Liver (tissue), 9 donors: ENCODE results near the gene SUPT20HL1. TPM values are rescaled to one million over a fixed set of nuclear protein-coding genes. Genes with fewer than 3 reads are reported as not detected.

ENCODE experiments used
- DNase-seq: peaks from one replicate; pipeline ENCODE4 v3.0.0-alpha.2; 2017; ENCODE audit warnings: low spot score
- H3K27ac ChIP-seq, 2 donors: one replicate each; pipeline ENCODE4 v1.7.0; 2013; ENCODE audit warnings: inconsistent platforms in 2 of 2, low read length in 2 of 2, control low read depth in 1 of 2, low read depth in 1 of 2, mild to moderate bottlenecking in 1 of 2
- H3K27me3 ChIP-seq, 4 donors: one replicate each; pipeline versions ENCODE4 v1.6.1 to v1.7.0; 2013; ENCODE audit warnings: low read length in 3 of 4, inconsistent platforms in 1 of 4, mild to moderate bottlenecking in 1 of 4, moderate library complexity in 1 of 4; ENCODE audit not compliant: control insufficient read depth in 4 of 4, insufficient read depth in 4 of 4
- H3K36me3 ChIP-seq, 4 donors: one replicate each; pipeline versions ENCODE4 v1.6.1 to v1.7.0; 2013; ENCODE audit warnings: low read length in 3 of 4, mild to moderate bottlenecking in 3 of 4, low read depth in 1 of 4, moderate library complexity in 1 of 4; ENCODE audit not compliant: control insufficient read depth in 4 of 4, insufficient read depth in 3 of 4
- H3K4me1 ChIP-seq, 4 donors: one replicate each; pipeline versions ENCODE4 v1.6.1 to v1.7.0; 2013; ENCODE audit warnings: low read length in 3 of 4, mild to moderate bottlenecking in 3 of 4, moderate library complexity in 1 of 4; ENCODE audit not compliant: control insufficient read depth in 4 of 4, insufficient read depth in 4 of 4
- H3K4me3 ChIP-seq, 3 donors: one replicate each; pipeline versions ENCODE4 v1.6.1 to v1.7.0; 2013; ENCODE audit warnings: low read length in 3 of 3, control low read depth in 1 of 3, low read depth in 1 of 3, mild to moderate bottlenecking in 1 of 3
- H3K9ac ChIP-seq, 2 donors: one replicate each; pipeline ENCODE4 v1.7.0; 2013; ENCODE audit warnings: low read length in 2 of 2, mild to moderate bottlenecking in 2 of 2, moderate library complexity in 2 of 2, control low read depth in 1 of 2, low read depth in 1 of 2
- H3K9me3 ChIP-seq, 4 donors: one replicate each; pipeline versions ENCODE4 v1.6.1 to v1.7.0; 2013; ENCODE audit warnings: low read length in 3 of 4; ENCODE audit not compliant: control insufficient read depth in 4 of 4
- EGR1 ChIP-seq, 2 donors: IDR thresholded peaks; 2 replicates each; pipeline ENCODE4 v1.6.1; 2016 to 2018; ENCODE audit warnings: antibody characterized with exemption in 2 of 2, low read depth in 2 of 2
- FOXA2 ChIP-seq: IDR thresholded peaks from 2 replicates; pipeline ENCODE4 v1.6.1; 2016; ENCODE audit warnings: antibody characterized with exemption
- GABPA ChIP-seq, 2 donors: IDR thresholded peaks in 1 of 2; conservative IDR thresholded peaks in 1 of 2; 2 replicates each; pipeline ENCODE4 v1.6.1; 2016; ENCODE audit warnings: antibody characterized with exemption in 2 of 2, mild to moderate bottlenecking in 1 of 2, moderate library complexity in 1 of 2
- HNF4A ChIP-seq, 2 donors: conservative IDR thresholded peaks; 2 replicates each; pipeline ENCODE4 v1.6.1; 2016; ENCODE audit warnings: antibody characterized with exemption in 2 of 2, mild to moderate bottlenecking in 2 of 2
- HNF4G ChIP-seq: IDR thresholded peaks from 2 replicates; pipeline ENCODE4 v1.6.1; 2016; ENCODE audit warnings: antibody characterized with exemption
- JUND ChIP-seq, 2 donors: IDR thresholded peaks; 2 replicates each; pipeline ENCODE4 v1.6.1; 2016; ENCODE audit warnings: antibody characterized with exemption in 2 of 2
- NR2F2 ChIP-seq: IDR thresholded peaks from 2 replicates; pipeline ENCODE4 v1.6.1; 2016; ENCODE audit warnings: antibody characterized with exemption
- RAD21 ChIP-seq, 2 donors: IDR thresholded peaks; 2 replicates each; pipeline ENCODE4 v1.6.1; 2016; ENCODE audit warnings: antibody characterized with exemption in 2 of 2, mild to moderate bottlenecking in 2 of 2
- RXRA ChIP-seq, 2 donors: IDR thresholded peaks; 2 replicates each; pipeline ENCODE4 v1.6.1; 2017 to 2018; ENCODE audit warnings: antibody characterized with exemption in 2 of 2, mild to moderate bottlenecking in 1 of 2
- SP1 ChIP-seq: IDR thresholded peaks from 2 replicates; pipeline ENCODE4 v1.6.1; 2018; ENCODE audit warnings: antibody characterized with exemption, mild to moderate bottlenecking
- TAF1 ChIP-seq: conservative IDR thresholded peaks from 2 replicates; pipeline ENCODE4 v1.6.1; 2016; ENCODE audit warnings: antibody characterized with exemption, mild to moderate bottlenecking
- YY1 ChIP-seq: IDR thresholded peaks from 2 replicates; pipeline ENCODE4 v1.6.1; 2016; ENCODE audit warnings: antibody characterized with exemption, mild to moderate bottlenecking
- ZBTB33 ChIP-seq: IDR thresholded peaks from 2 replicates; pipeline ENCODE4 v1.6.1; 2016; ENCODE audit warnings: antibody characterized with exemption
- WGBS: extraction: QIAGEN DNeasy Blood & Tissue Kit; methylation state at CpG from one replicate; pipeline ENCODE4 v1.1.7; 2013; 5-methylcytosine and 5-hydroxymethylcytosine counted together
- polyA plus RNA-seq, 2 donors: library from polyadenylated mRNA; stranded (reverse) in 1 of 2; unstranded in 1 of 2; fragments of 200-250 nt in 1 of 2; fragments of >200 nt in 1 of 2; fragmentation: Nextera tagmentation in 1 of 2; extraction: Ambion mirVana in 1 of 2; gene quantifications; one replicate each; pipeline versions ENCODE4 v1.2.1 to v1.2.3, GENCODE V29; 2013 to 2015
- total RNA-seq, 2 donors: library from RNA; depleted of rRNA; stranded (reverse); fragments of >200 nt; gene quantifications; one replicate each; pipeline ENCODE4 v1.2.3, GENCODE V29; 2014
- TF ChIP-seq, protein P1 (sequence below): IDR thresholded peaks from 2 replicates; pipeline ENCODE4 v1.6.1; 2016; ENCODE audit warnings: antibody characterized with exemption
- TF ChIP-seq, protein P2 (sequence below): IDR thresholded peaks from 2 replicates; pipeline ENCODE4 v1.6.1; 2016; ENCODE audit warnings: antibody characterized with exemption
- TF ChIP-seq, protein P3 (sequence below): fragments of 150-350 bp; IDR thresholded peaks from 2 replicates; pipeline ENCODE4 v1.5.1; 2017; ENCODE audit warnings: improper control_type of control experiment, low read depth, low read length; ENCODE audit not compliant: missing input control
- TF ChIP-seq, protein P4 (sequence below): IDR thresholded peaks from 2 replicates; pipeline ENCODE4 v1.6.1; 2016; ENCODE audit warnings: antibody characterized with exemption, mild to moderate bottlenecking
- donor health status: healthy.
- donor health status: healthy.
- donor health status: healthy.
- donor health status: healthy.
- donor health status: healthy.

SUPT20HL1 gene
- total and polyA plus RNA-seq, 4 donors: not detected

DNA sequence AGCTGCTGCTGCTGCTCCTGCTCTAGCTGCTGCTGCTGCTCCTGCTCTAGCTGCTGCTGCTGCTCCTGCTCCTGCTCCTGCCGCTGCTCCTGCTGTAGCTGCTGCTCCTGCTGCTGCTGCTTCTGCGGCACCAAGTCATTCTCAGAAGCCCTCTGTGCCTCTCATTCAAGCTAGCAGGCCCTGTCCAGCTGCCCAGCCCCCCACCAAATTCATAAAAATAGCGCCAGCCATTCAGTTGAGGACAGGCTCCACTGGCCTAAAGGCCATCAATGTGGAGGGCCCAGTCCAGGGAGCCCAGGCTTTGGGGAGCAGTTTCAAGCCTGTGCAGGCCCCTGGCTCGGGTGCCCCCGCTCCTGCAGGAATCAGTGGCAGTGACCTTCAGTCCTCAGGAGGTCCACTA lies 3.9 kb downstream of the SUPT20HL1 start:
- H3K27ac ChIP-seq: no peak overlapping the region
- no peaks in the 10 kb centered on the region for H3K36me3 ChIP-seq
- no peaks in the 10 kb centered on the region for H3K27me3 ChIP-seq
- DNase-seq: no peak
- no peak overlapping the region for H3K9ac ChIP-seq
- no peak overlapping the region for H3K4me3 ChIP-seq
- H3K9me3 ChIP-seq: no peaks in the 10 kb centered on the region
- TF ChIP-seq, protein P1, sequence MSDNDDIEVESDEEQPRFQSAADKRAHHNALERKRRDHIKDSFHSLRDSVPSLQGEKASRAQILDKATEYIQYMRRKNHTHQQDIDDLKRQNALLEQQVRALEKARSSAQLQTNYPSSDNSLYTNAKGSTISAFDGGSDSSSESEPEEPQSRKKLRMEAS: no peak
- TF ChIP-seq NR2F2 (no peak), HNF4G (no peak), YY1 (no peak), TAF1 (no peak), GABPA (IDR thresholded peaks at IDR 0.05 in 1 of 2, conservative IDR thresholded peaks at IDR 0.05 in 1 of 2) (no peak), EGR1 (IDR thresholded peaks at IDR 0.05; ENCODE audit: low read depth in 2 of 2) (no peak), FOXA2 (no peak), ZBTB33 (no peak), RXRA (IDR thresholded peaks at IDR 0.05) (no peak), JUND (IDR thresholded peaks at IDR 0.05) (no peak), HNF4A (conservative IDR thresholded peaks at IDR 0.05) (no peak), RAD21 (IDR thresholded peaks at IDR 0.05) (no peak), SP1 (no peak)
- TF ChIP-seq, protein P2, sequence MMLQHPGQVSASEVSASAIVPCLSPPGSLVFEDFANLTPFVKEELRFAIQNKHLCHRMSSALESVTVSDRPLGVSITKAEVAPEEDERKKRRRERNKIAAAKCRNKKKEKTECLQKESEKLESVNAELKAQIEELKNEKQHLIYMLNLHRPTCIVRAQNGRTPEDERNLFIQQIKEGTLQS: no peak
- TF ChIP-seq, protein P3, sequence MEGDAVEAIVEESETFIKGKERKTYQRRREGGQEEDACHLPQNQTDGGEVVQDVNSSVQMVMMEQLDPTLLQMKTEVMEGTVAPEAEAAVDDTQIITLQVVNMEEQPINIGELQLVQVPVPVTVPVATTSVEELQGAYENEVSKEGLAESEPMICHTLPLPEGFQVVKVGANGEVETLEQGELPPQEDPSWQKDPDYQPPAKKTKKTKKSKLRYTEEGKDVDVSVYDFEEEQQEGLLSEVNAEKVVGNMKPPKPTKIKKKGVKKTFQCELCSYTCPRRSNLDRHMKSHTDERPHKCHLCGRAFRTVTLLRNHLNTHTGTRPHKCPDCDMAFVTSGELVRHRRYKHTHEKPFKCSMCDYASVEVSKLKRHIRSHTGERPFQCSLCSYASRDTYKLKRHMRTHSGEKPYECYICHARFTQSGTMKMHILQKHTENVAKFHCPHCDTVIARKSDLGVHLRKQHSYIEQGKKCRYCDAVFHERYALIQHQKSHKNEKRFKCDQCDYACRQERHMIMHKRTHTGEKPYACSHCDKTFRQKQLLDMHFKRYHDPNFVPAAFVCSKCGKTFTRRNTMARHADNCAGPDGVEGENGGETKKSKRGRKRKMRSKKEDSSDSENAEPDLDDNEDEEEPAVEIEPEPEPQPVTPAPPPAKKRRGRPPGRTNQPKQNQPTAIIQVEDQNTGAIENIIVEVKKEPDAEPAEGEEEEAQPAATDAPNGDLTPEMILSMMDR: no peak
- TF ChIP-seq, protein P4, sequence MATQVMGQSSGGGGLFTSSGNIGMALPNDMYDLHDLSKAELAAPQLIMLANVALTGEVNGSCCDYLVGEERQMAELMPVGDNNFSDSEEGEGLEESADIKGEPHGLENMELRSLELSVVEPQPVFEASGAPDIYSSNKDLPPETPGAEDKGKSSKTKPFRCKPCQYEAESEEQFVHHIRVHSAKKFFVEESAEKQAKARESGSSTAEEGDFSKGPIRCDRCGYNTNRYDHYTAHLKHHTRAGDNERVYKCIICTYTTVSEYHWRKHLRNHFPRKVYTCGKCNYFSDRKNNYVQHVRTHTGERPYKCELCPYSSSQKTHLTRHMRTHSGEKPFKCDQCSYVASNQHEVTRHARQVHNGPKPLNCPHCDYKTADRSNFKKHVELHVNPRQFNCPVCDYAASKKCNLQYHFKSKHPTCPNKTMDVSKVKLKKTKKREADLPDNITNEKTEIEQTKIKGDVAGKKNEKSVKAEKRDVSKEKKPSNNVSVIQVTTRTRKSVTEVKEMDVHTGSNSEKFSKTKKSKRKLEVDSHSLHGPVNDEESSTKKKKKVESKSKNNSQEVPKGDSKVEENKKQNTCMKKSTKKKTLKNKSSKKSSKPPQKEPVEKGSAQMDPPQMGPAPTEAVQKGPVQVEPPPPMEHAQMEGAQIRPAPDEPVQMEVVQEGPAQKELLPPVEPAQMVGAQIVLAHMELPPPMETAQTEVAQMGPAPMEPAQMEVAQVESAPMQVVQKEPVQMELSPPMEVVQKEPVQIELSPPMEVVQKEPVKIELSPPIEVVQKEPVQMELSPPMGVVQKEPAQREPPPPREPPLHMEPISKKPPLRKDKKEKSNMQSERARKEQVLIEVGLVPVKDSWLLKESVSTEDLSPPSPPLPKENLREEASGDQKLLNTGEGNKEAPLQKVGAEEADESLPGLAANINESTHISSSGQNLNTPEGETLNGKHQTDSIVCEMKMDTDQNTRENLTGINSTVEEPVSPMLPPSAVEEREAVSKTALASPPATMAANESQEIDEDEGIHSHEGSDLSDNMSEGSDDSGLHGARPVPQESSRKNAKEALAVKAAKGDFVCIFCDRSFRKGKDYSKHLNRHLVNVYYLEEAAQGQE: no peak
- WGBS: 89% methylated on average over 5 of the region's 5 CpGs
- no peaks in the 10 kb centered on the region for H3K4me1 ChIP-seq
